Testis (tissue), 3 donors: ENCODE data around the gene ESYT1. TPM values are rescaled to one million over a fixed set of nuclear protein-coding genes. Genes with fewer than 3 reads are reported as not detected.
A peak's percentile ranks its signal among the peaks of the same experiment; 100 is the strongest.

Experiments
- DNase-seq: peaks from one replicate; pipeline ENCODE4 v3.0.0-alpha.2; 2019
- H3K27ac ChIP-seq, 2 donors: fragments of 200-600 bp; sonication (generic); one replicate each; pipeline ENCODE4 v1.5.1; 2019
- H3K27me3 ChIP-seq: fragments of 200-600 bp; sonication (generic); one replicate; pipeline ENCODE4 v1.5.1; 2019
- H3K36me3 ChIP-seq: fragments of 200-600 bp; sonication (generic); one replicate; pipeline ENCODE4 v1.5.1; 2017; ENCODE audit warnings: low read depth; ENCODE audit errors: missing control alignments
- H3K4me1 ChIP-seq: fragments of 200-600 bp; sonication (generic); one replicate; pipeline ENCODE4 v1.5.1; 2019
- H3K4me3 ChIP-seq, 2 donors: fragments of 200-600 bp; sonication (generic); one replicate each; pipeline ENCODE4 v1.5.1; 2017 to 2019
- H3K9me3 ChIP-seq: fragments of 200-600 bp; sonication (generic); one replicate; pipeline ENCODE4 v1.5.1; 2017
- CTCF ChIP-seq, 3 experiments: fragments of 450-650 bp in 2 of 3; fragments of 200-600 bp in 1 of 3; sonication (generic) in 1 of 3; IDR thresholded peaks; one replicate each; pipeline ENCODE4 v1.5.1; 2016 to 2019; ENCODE audit warnings: antibody characterized with exemption in 3 of 3, mild to moderate bottlenecking in 2 of 3, moderate library complexity in 1 of 3
- POLR2A ChIP-seq: fragments of 450-650 bp; IDR thresholded peaks from one replicate; pipeline ENCODE4 v1.6.1; 2017; ENCODE audit warnings: antibody characterized with exemption, mild to moderate bottlenecking, moderate library complexity
- WGBS, 2 donors: methylation state at CpG; one replicate each; pipeline ENCODE4 v1.1.5; 2018; 5-methylcytosine and 5-hydroxymethylcytosine counted together
- intact Hi-C: fragments of 100-400 bp; cut with DNase I; formaldehyde crosslinking; loops from one replicate; pipeline ENCODE4 v1.15.1; 2023; ENCODE audit warnings: low total_unique reads
- polyA plus RNA-seq: library from polyadenylated mRNA; stranded (reverse); fragments of 350-450 nt; fragmentation: Illumina TruSeq; extraction: RNeasy Lipid Tissue Mini Kit (QIAGEN cat#74804); gene quantifications from one replicate; pipeline ENCODE4 v1.2.3, GENCODE V29; 2014; ENCODE audit warnings: low read depth, low replicate concordance; ENCODE audit not compliant: insufficient read depth
- total RNA-seq, 2 donors: library from RNA; depleted of rRNA; stranded (reverse); fragments of >200 nt; gene quantifications; one replicate each; pipeline ENCODE4 v1.2.3, GENCODE V29; 2016

Gene ESYT1
- total and polyA plus RNA-seq, 3 donors from 2014 or later = 50.8 to 99.8 (median 72.0) TPM

GRCh38 chr12:56103823-56104108 is 24.3 kb upstream of the ESYT1 start:
- Histone ChIP-seq H3K9me3 (no peaks in the 10 kb centered on the region), H3K4me3 (peak overlapping the region; percentile 84 to 92), H3K36me3 (no peaks in the 10 kb centered on the region), H3K4me1 (peaks cover 12% of the 10 kb centered on the region), H3K27ac (peak overlapping the region; percentile 41 to 88), H3K27me3 (no peaks in the 10 kb centered on the region)
- 0 to 1% methylated on average over 8 of the region's 8 CpGs for WGBS, 2 donors
- DNase-seq = no peak
- TF ChIP-seq CTCF (IDR thresholded peaks at IDR 0.05) (no peak), POLR2A (no peak)
- intact Hi-C loops = no loop called here

GRCh38 chr12:56104109-56104814 is 23.8 kb upstream of the ESYT1 start, which contains the start of gene PA2G4:
Gene PA2G4 (plus strand): TSS chr12:56104559. CDS start chr12:56104738, 179 bp downstream.
- WGBS, 2 donors = 0% methylated on average over 32 to 60 of the region's 60 CpGs
- H3K4me1 ChIP-seq = peaks cover 12% of the 10 kb centered on the region
- peak within 1 kb of the TSS; percentile 84 to 92 for H3K4me3 ChIP-seq
- peak; percentile 99 for DNase-seq
- TF ChIP-seq POLR2A (peak; percentile 47), CTCF (IDR thresholded peaks at IDR 0.05) (no peak)
- no peaks in the 10 kb centered on the region for H3K36me3 ChIP-seq
- H3K27me3 ChIP-seq = no peaks in the 10 kb centered on the region
- intact Hi-C loops = no loop called here
- H3K9me3 ChIP-seq = no peaks in the 10 kb centered on the region
- peak within 1 kb of the TSS; percentile 41 to 88 for H3K27ac ChIP-seq

GRCh38 chr12:56104815-56105608 is 23.1 kb upstream of the ESYT1 start:
- no peaks in the 10 kb centered on the region for H3K36me3 ChIP-seq
- DNase-seq = no peak
- WGBS, 2 donors = 1% methylated on average over 36 to 40 of the region's 40 CpGs
- peak overlapping the region; percentile 84 to 92 for H3K4me3 ChIP-seq
- intact Hi-C loops = no loop called here
- H3K4me1 ChIP-seq = peaks cover 12% of the 10 kb centered on the region
- no peaks in the 10 kb centered on the region for H3K9me3 ChIP-seq
- H3K27me3 ChIP-seq = no peaks in the 10 kb centered on the region
- peak overlapping the region; percentile 41 to 88 for H3K27ac ChIP-seq
- no peak for TF ChIP-seq POLR2A
- TF ChIP-seq CTCF (IDR thresholded peaks at IDR 0.05) = no peak

- DNase-seq = no peak
- WGBS, 2 donors = 17 to 32% methylated on average over 2 of the region's 2 CpGs
- H3K27ac ChIP-seq = no peak overlapping the region
- H3K9me3 ChIP-seq = no peaks in the 10 kb centered on the region
- H3K4me3 ChIP-seq = peak overlapping the region; percentile 84 to 92
- intact Hi-C loops = no loop called here
- no peak for TF ChIP-seq CTCF (IDR thresholded peaks at IDR 0.05)
- no peak for TF ChIP-seq POLR2A
- peaks cover 12% of the 10 kb centered on the region for H3K4me1 ChIP-seq
- H3K36me3 ChIP-seq = no peaks in the 10 kb centered on the region
- no peaks in the 10 kb centered on the region for H3K27me3 ChIP-seq
Observed at GRCh38 chr12:56105609-56105902, 22.5 kb upstream of the ESYT1 start.
